ENCODE measurements around the gene CEBPE.

CEBPE gene

GRCh38 chr14:23142826-23143225, 23.8 kb upstream of the CEBPE start:
- DNase-seq: no peak

DNA sequence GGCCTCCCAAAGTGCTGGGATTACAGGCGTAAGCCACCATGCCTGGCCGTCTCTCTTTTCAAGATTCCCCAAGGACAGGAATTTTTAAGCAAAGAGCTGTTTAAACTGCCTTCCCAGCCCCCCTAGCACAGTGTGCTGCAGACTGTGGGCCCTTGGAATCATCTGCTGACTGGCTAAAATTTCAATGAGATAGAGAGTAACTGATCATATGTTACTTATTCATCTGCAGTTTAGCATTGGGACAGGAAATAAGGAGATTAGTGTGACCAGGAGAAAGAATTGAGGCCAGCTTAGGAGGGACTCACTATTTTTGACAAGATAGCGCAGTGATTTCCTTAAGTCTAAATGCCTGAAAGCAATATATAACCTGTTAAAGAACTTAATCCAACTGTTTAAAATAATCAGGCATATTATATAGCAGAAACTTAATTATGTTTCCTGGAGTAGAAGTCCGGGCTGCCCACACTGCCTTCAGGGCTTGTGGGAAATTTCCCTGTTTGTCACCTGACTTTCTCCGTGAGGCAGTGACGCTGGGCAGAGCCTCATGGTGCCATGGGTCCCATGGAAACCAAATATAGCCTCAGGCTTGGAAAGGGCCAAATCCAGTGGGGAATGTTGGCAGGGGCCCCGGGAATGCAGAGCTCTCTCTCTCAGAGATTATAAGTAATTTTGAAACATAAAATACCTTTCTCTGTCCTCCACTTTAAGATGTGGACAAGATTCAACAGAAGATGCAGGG, 22.8 kb upstream of the CEBPE start:
- DNase-seq: no peak

DNA sequence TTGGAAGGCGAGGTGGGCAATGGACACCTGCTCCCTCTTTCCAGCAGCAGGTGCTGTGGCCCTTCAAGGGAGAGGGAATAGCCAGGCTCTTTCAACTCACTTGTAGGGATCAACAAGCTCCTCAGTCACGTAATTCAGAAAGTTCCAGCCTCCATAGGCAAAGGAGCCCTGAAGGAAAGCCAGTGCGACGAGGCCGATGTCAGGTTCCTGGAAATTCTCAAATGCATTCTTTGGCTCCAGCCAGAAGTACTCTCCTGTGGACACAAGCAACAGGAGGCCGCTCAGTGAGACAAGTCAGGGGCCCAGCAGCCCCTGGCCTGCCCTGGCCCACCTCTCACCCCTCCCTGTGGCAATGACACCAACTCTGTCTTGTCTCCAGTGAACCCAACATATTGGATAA, 21.3 kb upstream of the CEBPE start:
- no peak for DNase-seq

- DNase-seq: no peak
Observed at GRCh38 chr14:23139874-23140273, 20.8 kb upstream of the CEBPE start.

DNA sequence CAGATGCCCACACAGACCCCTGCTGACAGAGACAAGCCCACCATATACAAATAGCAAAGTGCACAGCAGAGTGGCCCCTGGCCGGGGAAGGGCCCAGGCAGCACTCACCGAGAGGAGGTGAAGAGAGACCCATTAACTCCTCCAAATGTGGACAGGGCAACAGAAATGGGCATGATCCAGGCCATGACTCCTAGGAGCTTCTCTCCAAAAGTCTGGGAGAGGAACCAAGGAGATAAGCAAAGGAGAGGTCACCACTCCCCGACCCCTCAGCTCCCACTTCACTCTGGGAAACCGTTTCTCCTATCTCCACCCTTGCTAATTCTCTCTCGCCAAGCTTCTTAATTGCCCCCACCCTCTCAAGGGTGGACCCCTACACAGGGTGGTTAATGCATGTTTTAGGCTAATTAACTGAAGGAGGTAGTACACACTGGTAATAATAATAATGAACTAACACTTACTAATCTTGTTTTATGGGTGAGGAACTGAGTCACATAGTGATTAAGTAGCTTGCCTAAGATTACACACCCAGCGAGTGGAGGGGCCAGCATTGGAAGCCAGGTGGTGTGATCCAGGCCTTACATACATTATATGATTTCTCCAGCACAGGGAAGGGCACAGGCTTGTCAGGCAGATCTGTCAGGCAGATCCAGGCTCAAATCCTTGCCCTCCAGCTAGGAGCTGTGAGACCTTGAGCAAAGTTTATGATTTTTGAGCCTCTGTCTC, 18.9 kb upstream of the CEBPE start:
- no peak for DNase-seq

DNA sequence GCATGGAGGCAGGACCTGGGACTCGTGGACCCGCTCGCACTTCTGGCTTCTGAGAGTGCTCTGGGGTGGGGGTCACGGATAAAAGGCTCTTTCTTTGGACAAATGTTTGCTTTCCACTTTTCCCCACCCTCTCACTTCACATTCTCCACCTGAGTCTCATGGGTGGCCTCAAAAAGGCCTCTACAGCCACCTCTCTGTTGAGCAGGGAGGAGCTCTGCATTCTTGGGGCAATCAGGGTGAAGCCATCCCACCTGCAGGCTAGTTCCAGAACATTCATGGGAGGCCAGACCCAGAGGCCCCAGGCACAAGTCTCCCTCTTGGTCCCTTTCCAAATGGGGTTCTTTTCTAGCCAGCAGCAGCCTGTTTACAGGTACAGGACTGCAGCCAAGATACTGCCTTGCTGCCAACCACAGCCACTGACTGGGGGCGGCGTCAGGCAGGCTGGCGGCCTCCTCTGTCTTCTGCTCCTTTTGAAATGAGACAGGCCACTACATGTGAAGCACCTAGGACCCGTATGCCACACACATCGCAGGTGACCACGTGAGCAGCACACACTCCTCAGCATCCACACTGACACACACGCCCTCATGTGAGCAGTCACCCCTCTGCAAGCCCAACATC, 18.2 kb upstream of the CEBPE start:
- no peak for DNase-seq

GRCh38 chr14:23136566-23137133, 17.6 kb upstream of the CEBPE start:
- no peak for DNase-seq

GRCh38 chr14:23132970-23133369, 13.9 kb upstream of the CEBPE start:
- DNase-seq: no peak

- no peak for DNase-seq
Observed at GRCh38 chr14:23131482-23131881, 12.4 kb upstream of the CEBPE start.

GRCh38 chr14:23130871-23131270, 11.8 kb upstream of the CEBPE start:
- DNase-seq: no peak

- DNase-seq: no peak
Observed at GRCh38 chr14:23129759-23130316, 10.8 kb upstream of the CEBPE start.

- no peak for DNase-seq
Observed at GRCh38 chr14:23128969-23129758, 10.1 kb upstream of the CEBPE start.

DNA sequence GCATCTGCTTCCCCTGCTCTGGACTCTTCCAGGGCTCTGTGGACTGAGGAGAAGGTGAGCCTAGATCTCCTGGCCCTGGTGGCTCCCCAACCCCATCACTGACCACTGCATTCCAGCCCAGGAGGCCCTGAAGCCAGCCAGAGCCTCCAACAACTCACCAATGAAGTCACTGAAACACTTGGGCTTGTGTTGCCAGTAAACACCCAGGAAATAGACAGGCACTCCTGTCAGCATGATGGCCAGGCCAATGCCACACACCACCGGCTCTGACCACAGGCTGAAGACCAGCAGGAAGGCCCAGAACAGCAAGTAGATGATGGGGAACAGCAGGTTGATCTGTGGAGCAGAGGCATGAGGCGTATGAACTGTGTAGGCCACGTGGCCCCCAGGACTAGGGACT, 8.8 kb upstream of the CEBPE start:
- no peak for DNase-seq

DNA sequence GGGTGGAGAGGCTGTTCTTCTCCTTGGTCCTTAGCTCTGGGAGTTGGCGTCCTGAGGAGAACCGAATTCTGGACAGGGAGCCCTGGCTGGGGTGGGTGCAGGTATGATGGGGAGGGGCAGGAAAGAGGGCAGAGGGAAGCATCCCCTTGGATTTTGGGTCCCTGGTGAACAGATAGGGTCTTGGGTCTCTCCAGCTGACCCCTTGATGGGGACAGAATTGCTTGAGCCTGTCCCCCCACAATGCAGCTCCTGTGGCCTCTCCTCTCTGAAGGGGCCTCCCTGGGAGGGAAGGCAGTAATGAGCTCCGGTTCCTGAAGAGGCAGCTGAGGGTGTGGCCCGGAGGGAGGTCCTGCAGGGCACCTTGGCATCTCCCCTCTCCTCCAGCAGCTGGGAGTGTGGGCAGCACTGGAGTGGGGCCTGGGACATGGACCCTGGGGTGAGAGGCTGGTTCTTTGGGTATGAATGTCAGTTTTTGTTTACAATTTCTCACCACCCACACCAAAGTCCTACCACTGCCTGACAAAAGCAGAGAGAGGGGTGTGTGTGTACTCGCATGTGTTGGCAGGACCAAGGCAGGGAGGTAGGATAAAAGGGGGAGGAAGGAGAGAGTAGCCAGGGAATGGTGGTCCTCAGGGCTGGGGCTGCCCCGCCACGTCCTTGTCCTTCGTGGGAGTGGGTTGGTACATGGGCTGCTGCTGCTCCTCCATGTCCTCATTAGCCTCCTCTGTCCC, 7.7 kb upstream of the CEBPE start:
- DNase-seq: no peak

- no peak for DNase-seq
Observed at GRCh38 chr14:23125933-23126524, 7.0 kb upstream of the CEBPE start.

- DNase-seq: no peak
Observed at GRCh38 chr14:23125011-23125410, 6.0 kb upstream of the CEBPE start.

DNA sequence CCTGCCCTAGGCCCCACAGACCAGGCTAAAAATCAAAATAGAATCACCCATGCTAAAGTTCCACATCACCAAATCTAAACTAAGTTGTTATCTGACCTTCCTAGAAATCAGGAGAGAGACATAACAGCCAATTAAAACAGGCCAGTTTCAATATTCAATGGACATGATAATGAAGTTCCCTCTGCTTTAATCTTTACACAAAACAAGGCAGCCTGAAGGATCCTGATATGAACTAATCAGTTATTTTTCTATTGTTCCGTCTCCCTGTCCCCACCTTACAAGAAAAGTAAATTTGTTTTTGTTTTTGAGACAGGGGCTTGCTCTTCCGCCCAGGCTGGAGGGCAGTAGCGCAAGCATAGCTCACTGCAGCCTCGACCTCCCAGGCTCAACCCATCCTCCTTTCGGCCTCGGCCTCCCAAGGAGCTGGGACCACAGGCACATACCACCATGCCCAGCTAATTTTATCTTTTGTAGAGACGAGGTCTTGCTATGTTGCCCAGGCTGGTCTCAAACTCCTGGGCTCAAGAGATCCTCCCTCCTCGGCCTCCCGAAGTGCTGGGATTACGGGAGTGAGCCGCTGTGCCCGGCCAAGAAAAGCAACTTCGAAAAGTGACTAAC, 5.4 kb upstream of the CEBPE start:
- no peak for DNase-seq

DNA sequence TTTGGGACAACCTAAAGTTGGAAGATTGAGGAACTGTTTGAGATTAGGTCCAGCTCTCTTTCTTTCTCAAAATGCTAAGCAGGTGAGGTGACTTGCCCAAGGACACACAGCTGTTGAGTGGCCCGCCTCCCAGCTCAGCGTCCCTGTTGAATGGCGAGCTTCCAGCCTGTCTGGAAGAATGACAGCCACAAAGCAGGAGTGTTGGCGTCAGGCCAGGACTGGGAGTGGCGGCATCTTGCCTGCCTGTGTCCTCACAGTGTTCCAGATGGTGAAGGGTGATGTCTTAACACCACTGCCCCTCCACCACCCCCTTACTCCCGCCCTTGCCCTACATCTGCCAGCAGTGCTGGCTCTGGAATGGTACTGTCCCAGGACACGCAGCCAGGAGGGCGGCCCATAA, 4.4 kb upstream of the CEBPE start:
- DNase-seq: no peak

DNA sequence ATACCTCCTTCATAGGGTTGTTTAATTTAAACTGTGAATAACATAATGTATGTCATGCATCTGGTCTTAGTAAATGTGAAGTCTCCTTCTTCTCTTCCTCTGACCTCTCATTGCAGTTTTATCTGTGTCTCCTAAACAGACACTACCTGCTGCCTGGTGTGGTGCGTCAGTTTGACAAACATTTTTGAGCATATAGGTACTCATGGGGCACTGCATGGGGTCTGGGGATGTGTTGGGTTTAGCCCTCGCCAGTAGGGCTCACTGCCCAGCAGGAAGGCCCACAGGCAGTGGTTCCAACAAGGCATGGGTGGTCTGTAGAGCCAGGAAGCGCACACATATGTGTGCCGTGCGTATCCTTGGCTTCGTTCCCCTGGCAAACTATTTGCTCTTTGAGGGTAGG, 3.0 kb upstream of the CEBPE start:
- DNase-seq: no peak

DNA sequence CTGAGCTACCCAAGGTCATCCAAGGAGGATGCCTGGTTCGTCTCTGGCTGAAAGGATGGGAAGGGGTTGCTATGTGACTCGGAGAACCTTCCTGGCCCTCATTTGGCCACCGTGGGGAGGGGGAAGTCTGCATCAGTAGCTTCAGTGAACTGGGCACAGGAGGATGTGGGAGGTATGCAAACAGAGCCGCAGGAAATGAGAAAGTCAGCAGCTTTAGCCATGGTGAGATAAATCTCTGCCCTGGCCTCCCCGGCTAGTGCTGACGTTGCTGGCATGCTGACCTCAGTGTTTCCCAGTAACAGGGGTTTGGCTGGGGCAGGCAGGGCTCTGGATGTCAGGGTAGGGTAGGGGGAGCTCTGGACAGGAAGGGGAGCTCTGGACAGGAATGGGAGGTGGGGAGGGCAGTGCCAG, 2.3 kb upstream of the CEBPE start:
- DNase-seq: no peak
